Epithelial cell of prostate (primary cell): Measurements from ENCODE around the gene SEC24B.

Experiments
- DNase-seq: peaks from one replicate; pipeline ENCODE4 v3.0.0-alpha.2; 2011; ENCODE audit warnings: low read depth, low spot score
- H3K27ac ChIP-seq: fragments of 450-650 bp; 2 replicates; pipeline ENCODE4 v1.5.1; 2017; ENCODE audit warnings: mild to moderate bottlenecking

The SEC24B gene

DNA sequence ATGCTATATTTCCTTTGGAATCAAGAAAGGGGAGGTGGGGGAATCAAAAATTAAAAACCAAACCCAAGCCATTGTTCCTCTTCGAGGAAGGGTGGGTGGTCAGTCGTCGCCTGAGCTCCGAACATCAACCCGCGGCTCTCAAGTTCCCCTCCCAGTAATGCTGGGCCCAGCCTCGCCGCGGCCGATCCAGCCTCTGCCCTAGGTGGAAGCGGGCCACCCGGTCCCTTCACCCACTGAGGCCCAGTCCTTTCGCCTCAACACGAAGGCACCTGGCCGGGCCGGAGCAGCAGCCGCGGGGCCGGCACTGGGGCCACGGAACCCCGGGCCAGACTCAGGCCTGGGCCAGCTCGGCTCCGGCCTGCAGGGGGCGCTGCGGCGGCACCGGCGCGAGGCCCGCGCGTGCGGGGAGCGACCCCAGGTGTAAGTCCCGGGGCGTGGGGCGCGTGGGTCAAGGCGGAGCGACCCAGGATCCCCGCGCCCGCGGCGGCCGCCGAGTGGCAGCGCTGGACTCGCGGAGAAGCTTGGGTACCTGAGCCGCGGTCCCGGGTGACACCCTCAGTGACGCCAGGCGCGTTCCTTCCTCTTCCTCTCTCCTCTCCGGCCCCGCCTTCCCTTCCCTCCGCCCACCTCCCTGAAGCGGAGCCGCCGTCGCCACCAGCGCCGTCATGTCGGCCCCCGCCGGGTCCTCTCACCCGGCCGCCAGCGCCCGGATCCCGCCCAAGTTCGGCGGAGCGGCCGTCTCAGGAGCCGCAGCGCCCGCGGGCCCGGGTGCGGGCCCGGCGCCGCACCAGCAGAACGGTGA is at the start of gene SEC24B:
SEC24B (plus strand) TSS at position 611 of the 802 bp plus-strand sequence; CDS start at position 666, 55 bp downstream.
- DNase-seq, result peak; percentile 20

GRCh38 chr4:109383823-109384222 is 49.8 kb upstream of the SEC24B start:
- H3K27ac ChIP-seq, result no peak overlapping the region
- no peak for DNase-seq

More for the DNA sequence above, at the start of gene SEC24B:
- H3K27ac ChIP-seq, result peak within 1 kb of the TSS; percentile 82

- H3K27ac ChIP-seq, result no peak overlapping the region
- no peak for DNase-seq
These were observed 48.4 kb upstream of the SEC24B start for GRCh38 chr4:109385260-109385659.

- no peak overlapping the region for H3K27ac ChIP-seq
- DNase-seq, result no peak
These were observed 44.1 kb upstream of the SEC24B start for GRCh38 chr4:109389369-109390114.

- no peak for DNase-seq
- H3K27ac ChIP-seq, result no peak overlapping the region
These were observed 43.4 kb upstream of the SEC24B start for GRCh38 chr4:109390115-109390768.

- no peak overlapping the region for H3K27ac ChIP-seq
- no peak for DNase-seq
These were observed 37.9 kb upstream of the SEC24B start for GRCh38 chr4:109395694-109396093.

DNA sequence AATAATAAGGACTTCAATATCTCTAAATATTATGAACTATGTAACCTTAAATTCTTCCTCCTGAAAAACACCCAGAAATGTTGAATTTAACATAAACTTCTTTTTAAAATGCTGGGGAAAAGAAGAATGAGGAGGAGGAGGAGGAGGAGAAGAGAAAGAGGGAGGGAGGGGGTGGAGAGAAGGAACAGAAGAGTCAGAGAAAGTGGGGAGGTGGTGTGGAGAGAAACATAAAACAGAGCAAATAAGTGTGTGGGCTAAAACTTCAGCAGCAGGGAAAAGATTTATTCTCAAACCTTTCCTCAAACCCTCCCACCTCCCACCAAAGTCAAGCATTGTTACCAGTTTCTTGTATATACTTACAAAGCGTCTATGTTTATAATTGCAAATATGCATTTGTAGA is 34.7 kb upstream of the SEC24B start:
- H3K27ac ChIP-seq, result no peak overlapping the region

DNA sequence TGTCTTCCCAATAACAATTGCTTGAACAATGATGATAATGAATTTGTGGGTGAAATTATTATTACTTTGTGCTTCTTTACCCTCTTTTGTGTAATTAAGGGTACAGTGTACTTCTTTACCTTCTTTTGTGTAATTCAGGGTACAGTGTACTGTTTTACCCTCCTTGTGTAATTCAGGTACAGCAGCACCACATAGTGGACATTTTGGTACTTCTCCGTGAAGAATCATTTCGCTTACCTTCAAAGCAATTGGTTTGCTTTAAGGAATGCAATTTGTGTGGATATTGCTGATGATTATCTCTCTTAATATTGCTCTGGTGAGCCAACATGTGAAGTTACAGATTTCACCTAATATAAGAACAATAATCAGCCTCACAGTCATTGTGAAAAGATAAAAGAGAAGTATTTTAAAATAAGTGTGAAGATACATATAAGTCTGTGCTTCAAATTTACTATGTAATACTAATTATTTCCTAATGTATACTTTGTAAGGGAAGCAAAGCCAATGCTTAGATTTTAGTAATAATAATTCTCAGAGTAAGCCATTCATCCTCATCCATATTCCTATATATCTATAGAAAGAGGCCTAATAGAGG is 27.2 kb upstream of the SEC24B start:
- DNase-seq, result peak; percentile 10
- H3K27ac ChIP-seq, result no peak overlapping the region

More for the DNA sequence above, 34.7 kb upstream of the SEC24B start:
- DNase-seq, result no peak

DNA sequence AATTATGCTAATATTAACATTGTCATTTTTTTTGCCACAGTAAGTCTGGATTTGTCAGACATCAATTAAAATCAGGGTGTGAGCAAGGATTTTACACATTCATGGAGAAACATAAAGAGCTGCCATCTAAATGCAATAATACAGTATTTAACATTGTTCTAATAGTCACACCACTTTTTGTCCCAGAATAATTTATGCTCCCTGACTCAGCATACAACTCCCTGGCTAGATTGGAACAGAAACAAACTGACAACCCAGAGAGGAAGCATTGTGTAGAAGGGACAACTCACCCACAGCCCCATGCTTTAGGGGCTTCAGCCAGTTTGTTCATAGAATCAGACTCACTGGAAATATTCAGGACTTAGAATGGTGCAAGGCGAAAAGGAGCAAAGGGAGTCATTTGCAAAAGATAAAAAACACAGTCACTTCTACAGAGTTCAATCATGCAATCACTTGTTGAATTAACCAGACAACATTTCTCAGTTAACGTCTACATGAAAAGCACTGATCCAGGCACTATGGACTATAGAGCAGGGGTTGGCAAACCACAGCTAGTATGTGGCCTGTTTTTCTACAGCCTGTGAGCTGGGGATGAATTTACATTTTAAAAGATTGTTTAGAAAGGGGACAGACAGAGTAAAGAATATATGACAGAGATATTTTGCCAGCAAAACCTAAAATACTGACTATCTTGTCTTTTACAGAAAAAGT is 26.4 kb upstream of the SEC24B start:
- no peak for DNase-seq
- H3K27ac ChIP-seq, result no peak overlapping the region

- DNase-seq, result no peak
These were observed 24.9 kb upstream of the SEC24B start for GRCh38 chr4:109408711-109409110.

GRCh38 chr4:109410226-109410625 is 23.4 kb upstream of the SEC24B start:
- no peak overlapping the region for H3K27ac ChIP-seq
- DNase-seq, result no peak

More at GRCh38 chr4:109408711-109409110, 24.9 kb upstream of the SEC24B start:
- no peak overlapping the region for H3K27ac ChIP-seq

DNA sequence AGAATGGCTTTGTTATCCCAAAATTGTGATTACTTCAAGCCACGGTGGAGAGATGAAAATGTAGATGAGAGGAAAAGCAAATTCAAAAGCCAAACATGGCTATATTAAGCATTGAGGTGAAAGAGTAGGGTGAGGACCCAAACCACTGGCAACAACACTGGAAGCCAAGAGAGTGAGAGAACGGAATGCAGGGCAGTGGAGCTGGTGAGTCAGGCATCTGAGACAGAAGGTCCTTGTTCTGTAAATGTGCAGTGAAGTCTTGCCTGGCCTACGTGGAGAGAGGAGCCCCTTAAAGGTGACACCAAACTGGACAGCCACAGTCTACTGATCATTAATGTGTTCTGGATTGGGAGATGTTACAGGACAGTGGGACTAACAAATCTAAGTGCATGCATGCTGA is 22.8 kb upstream of the SEC24B start:
- H3K27ac ChIP-seq, result no peak overlapping the region
- DNase-seq, result no peak

GRCh38 chr4:109411964-109412363 is 21.7 kb upstream of the SEC24B start:
- DNase-seq, result no peak
- no peak overlapping the region for H3K27ac ChIP-seq

- DNase-seq, result no peak
These were observed 20.8 kb upstream of the SEC24B start for GRCh38 chr4:109412776-109413175.

GRCh38 chr4:109414938-109415337 is 18.7 kb upstream of the SEC24B start:
- no peak for DNase-seq
- H3K27ac ChIP-seq, result no peak overlapping the region

More at GRCh38 chr4:109412776-109413175, 20.8 kb upstream of the SEC24B start:
- H3K27ac ChIP-seq, result no peak overlapping the region

DNA sequence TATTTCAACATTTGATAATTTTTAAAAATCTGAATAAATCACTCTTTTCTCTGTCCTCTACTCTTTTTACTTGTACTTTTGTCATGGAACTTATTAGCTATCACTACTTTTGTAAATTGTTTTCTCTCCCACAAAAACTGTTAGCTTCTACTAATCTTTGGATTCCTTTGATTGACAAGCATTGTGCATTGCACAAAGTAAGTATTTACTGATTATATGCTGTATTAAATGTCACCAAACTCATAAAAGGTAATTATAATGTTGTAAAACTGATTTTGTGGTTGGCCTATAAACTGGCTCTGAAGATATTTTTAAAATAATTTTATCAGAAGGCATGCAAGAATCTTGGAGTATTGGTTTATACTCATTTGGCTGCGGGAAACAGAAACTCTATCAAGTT is 15.0 kb upstream of the SEC24B start:
- no peak for DNase-seq

DNA sequence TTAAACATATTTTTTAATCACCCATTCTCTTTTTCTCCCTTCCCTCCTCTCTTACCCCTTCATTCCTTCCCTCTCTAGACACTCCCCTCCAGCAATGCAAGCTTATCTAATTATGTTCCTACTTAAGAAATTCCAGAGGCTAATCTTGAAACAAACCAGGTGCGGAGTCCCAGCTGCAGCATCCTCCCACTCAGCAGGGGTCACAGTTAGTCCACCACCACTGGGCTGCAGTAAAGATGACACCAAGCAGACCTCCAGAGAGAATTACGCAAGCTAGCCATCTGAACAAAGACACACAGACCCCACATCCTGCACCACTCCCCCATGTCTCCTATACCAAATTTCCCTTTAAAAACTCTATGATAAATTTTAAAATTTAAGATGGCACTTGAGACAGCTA is 13.9 kb upstream of the SEC24B start:
- DNase-seq, result no peak
- no peak overlapping the region for H3K27ac ChIP-seq

More for the DNA sequence above, 15.0 kb upstream of the SEC24B start:
- H3K27ac ChIP-seq, result no peak overlapping the region

GRCh38 chr4:109424093-109424841 is 9.3 kb upstream of the SEC24B start:
- no peak for DNase-seq

GRCh38 chr4:109425405-109425804 is 8.2 kb upstream of the SEC24B start:
- DNase-seq, result no peak
- H3K27ac ChIP-seq, result no peak overlapping the region

More at GRCh38 chr4:109424093-109424841, 9.3 kb upstream of the SEC24B start:
- H3K27ac ChIP-seq, result no peak overlapping the region
